Mesendoderm (in vitro differentiated cells): Measurements from ENCODE around the gene SMARCD1.
A peak's percentile ranks its signal among the peaks of the same experiment; 100 is the strongest.

ENCODE experiments used
- DNase-seq: peaks from one replicate; pipeline ENCODE4 v3.0.0; 2013
- H2AK5ac ChIP-seq: 2 replicates; pipeline ENCODE4 v1.6.1; 2013; ENCODE audit warnings: low read length, inconsistent platforms
- H2BK120ac ChIP-seq: 2 replicates; pipeline ENCODE4 v1.6.1; 2013; ENCODE audit warnings: low read depth, mild to moderate bottlenecking, low read length, moderate library complexity, mixed read lengths
- H2BK15ac ChIP-seq: replicated peaks from 2 replicates; pipeline ENCODE4 v1.6.1; 2013; ENCODE audit warnings: low read depth, mild to moderate bottlenecking, moderate library complexity
- H2BK5ac ChIP-seq: 2 replicates; pipeline ENCODE4 v1.6.1; 2013; ENCODE audit warnings: low read length, inconsistent platforms
- H3K18ac ChIP-seq: 2 replicates; pipeline ENCODE4 v1.6.1; 2013; ENCODE audit warnings: mild to moderate bottlenecking, low read length, mixed read lengths
- H3K23ac ChIP-seq: one replicate; pipeline ENCODE4 v1.6.1; 2013; ENCODE audit warnings: low read length
- H3K27ac ChIP-seq: 2 replicates; pipeline ENCODE4 v1.5.1; 2013; ENCODE audit warnings: low read depth, mild to moderate bottlenecking, inconsistent platforms, low read length, moderate library complexity
- H3K27me3 ChIP-seq: 2 replicates; pipeline ENCODE4 v1.6.1; 2013; ENCODE audit warnings: low read length, control low read depth, mild to moderate bottlenecking, inconsistent platforms; ENCODE audit not compliant: insufficient read depth, poor library complexity
- H3K36me3 ChIP-seq: 2 replicates; pipeline ENCODE4 v1.6.1; 2013; ENCODE audit warnings: low read length, inconsistent platforms; ENCODE audit not compliant: control insufficient read depth, insufficient read depth
- H3K4ac ChIP-seq: one replicate; pipeline ENCODE4 v1.6.1; 2013; ENCODE audit warnings: low read depth, mild to moderate bottlenecking, low read length, moderate library complexity
- H3K4me1 ChIP-seq: 2 replicates; pipeline ENCODE4 v1.6.1; 2013; ENCODE audit warnings: low read depth, low read length, inconsistent platforms; ENCODE audit not compliant: control insufficient read depth
- H3K4me2 ChIP-seq: 2 replicates; pipeline ENCODE4 v1.6.1; 2013; ENCODE audit warnings: low read length
- H3K4me3 ChIP-seq: 2 replicates; pipeline ENCODE4 v1.5.1; 2013; ENCODE audit warnings: mild to moderate bottlenecking, low read length
- H3K56ac ChIP-seq: one replicate; pipeline ENCODE4 v1.6.1; 2013; ENCODE audit warnings: low read length
- H3K79me1 ChIP-seq: 2 replicates; pipeline ENCODE4 v1.6.1; 2013; ENCODE audit warnings: low read length, inconsistent platforms
- H3K79me2 ChIP-seq: 2 replicates; pipeline ENCODE4 v1.6.1; 2013; ENCODE audit warnings: mild to moderate bottlenecking, low read length; ENCODE audit not compliant: control insufficient read depth, insufficient read depth
- H3K9ac ChIP-seq: 2 replicates; pipeline ENCODE4 v1.6.1; 2013; ENCODE audit warnings: low read length, inconsistent platforms
- H4K5ac ChIP-seq: one replicate; pipeline ENCODE4 v1.6.1; 2013; ENCODE audit warnings: low read length
- H4K8ac ChIP-seq: one replicate; pipeline ENCODE4 v1.6.1; 2013; ENCODE audit warnings: low read depth, mild to moderate bottlenecking, control low read depth, low read length, moderate library complexity
- WGBS: extraction: QIAGEN DNeasy Blood & Tissue Kit; methylation state at CpG from one replicate; pipeline ENCODE4 v1.1.7; 2013; ENCODE audit warnings: low lambda C conversion rate, missing lambda C conversion rate; ENCODE audit not compliant: insufficient coverage; ENCODE audit errors: extremely low coverage; 5-methylcytosine and 5-hydroxymethylcytosine counted together

SMARCD1 gene

DNA sequence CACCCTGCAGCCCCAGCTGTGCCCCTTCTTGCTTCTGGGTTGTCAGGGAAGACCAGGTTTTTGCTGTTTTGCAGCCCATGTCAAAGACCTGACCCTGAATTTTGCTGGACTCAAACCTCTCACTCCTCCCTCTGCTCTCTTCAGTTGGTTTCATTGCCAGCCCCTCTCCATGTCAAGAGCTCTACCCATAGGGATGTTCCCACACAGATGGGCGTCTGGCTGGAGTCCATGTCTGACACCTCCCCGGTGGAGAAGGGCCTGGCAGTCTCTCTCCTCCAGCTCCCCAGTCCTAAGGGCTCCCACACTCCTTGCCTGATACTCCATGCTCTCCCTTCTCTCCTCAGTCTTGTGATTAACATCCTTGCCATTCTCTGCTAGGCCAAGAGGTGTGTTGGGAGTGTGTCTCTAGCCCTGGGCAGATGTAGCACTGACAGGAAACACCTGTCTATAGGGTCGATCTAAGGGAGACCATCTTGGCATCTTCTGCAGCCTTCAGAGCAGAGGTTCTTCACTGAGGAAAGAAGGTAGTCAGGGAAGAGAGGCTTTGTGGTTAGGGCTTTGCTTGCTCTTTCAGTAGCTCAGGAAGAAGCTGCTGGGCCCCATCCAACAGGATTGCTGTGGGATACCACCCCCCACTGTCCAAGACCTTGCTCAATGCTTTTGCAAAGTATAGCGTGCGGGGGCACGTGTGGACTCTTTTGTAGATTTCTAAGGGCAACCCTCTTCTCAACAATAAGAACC is 23.0 kb upstream of the SMARCD1 start:
- Histone ChIP-seq H2BK15ac (no peak overlapping the region), H3K4me3 (no peak overlapping the region)

DNA sequence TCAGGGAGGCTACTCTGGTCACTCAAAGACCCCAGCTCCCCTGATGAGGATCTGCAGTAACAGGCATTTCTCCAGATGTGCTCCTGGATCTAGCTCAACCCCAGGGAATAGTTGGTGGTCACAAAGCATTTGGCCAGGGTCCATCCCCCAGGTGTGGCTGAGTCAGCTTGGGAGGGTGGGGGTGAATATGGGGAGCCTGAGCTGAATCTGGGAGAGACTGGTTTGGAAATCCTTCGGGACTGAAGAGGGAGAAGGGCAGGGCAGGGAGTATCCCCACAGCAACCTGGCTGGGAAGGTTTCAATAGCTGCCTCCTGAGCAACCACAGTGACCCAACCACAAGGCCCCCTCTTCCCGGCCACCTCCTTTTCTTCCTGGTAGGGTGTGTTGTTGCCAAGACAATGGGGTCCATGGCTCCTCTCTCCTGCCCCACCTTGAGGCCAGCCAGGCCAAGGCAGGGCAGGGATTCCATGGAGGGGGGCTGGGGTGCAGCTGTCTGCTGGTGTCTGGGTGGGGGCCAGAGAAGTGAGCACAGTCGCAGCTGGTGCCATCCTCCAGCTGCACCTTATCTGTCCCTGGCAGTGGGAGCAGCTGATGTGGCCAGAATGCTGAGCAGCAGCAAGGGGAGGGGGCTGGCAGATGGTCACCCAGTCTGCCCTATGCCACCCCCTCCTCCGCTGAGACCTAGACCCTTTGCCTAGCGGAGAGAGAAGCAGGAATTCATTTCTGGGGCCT is 22.2 kb upstream of the SMARCD1 start:
- H3K23ac ChIP-seq: no peak overlapping the region
- no peak overlapping the region for H3K4ac ChIP-seq
- no peak overlapping the region for H2BK15ac ChIP-seq
- H3K79me1 ChIP-seq: no peaks in the 10 kb centered on the region
- no peaks in the 10 kb centered on the region for H3K79me2 ChIP-seq
- H3K9ac ChIP-seq: no peak overlapping the region
- no peak overlapping the region for H3K27ac ChIP-seq
- no peaks in the 10 kb centered on the region for H3K36me3 ChIP-seq
- H3K56ac ChIP-seq: no peak overlapping the region
- no peak overlapping the region for H3K4me2 ChIP-seq
- no peak overlapping the region for H2BK5ac ChIP-seq
- no CpG with 5 or more reads among the region's 5 CpGs for WGBS
- DNase-seq: no peak
- H3K27me3 ChIP-seq: peaks cover 6% of the 10 kb centered on the region
- no peak overlapping the region for H4K8ac ChIP-seq
- no peaks in the 10 kb centered on the region for H3K4me1 ChIP-seq
- H2BK120ac ChIP-seq: no peak overlapping the region
- no peak overlapping the region for H2AK5ac ChIP-seq
- no peak overlapping the region for H4K5ac ChIP-seq
- H3K18ac ChIP-seq: no peak overlapping the region
- no peak overlapping the region for H3K4me3 ChIP-seq

More for the DNA sequence above, 23.0 kb upstream of the SMARCD1 start:
- Histone ChIP-seq H3K4me1 (no peaks in the 10 kb centered on the region), H3K56ac (no peak overlapping the region), H4K8ac (no peak overlapping the region), H3K79me1 (no peaks in the 10 kb centered on the region), H3K18ac (no peak overlapping the region), H2BK120ac (no peak overlapping the region), H3K27me3 (peaks cover 6% of the 10 kb centered on the region), H3K27ac (no peak overlapping the region), H3K4ac (no peak overlapping the region), H3K9ac (no peak overlapping the region), H4K5ac (no peak overlapping the region), H3K4me2 (no peak overlapping the region), H2BK5ac (no peak overlapping the region), H3K36me3 (no peaks in the 10 kb centered on the region), H3K23ac (no peak overlapping the region), H3K79me2 (no peaks in the 10 kb centered on the region), H2AK5ac (no peak overlapping the region)
- no peak for DNase-seq
- no CpG with 5 or more reads among the region's 6 CpGs for WGBS

DNA sequence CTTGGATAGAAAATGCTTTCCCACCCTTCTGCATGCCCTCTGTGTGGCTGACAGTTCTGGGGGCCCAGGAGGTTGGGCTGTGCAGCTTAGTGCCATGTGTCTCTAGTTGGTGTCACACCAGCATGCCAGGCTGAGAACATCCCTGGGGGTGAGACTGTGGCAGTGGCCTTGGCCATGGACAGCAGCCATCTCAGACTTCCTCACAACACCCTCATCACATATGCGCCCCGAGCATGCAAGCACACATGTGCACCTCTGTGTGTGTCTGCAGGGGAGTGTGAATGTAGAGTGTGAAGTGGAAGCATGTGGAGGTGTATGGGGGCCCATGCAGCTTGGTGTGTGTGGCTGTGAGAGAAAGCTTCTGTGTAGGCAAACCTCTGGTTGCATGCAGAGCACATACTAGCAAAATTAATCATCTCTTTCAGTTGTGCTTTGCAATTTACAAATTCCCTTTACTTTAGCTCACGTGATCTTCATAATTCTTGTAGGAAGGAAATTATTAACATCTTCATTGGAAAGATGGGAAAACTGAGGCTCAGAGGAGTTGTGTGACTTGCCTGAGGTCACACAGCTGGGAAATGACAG is 19.3 kb upstream of the SMARCD1 start:
- H4K5ac ChIP-seq: no peak overlapping the region
- no peak overlapping the region for H2BK15ac ChIP-seq
- no CpG with 5 or more reads among the region's 3 CpGs for WGBS
- no peaks in the 10 kb centered on the region for H3K27me3 ChIP-seq
- H2BK120ac ChIP-seq: no peak overlapping the region
- no peaks in the 10 kb centered on the region for H3K79me2 ChIP-seq
- no peak overlapping the region for H2AK5ac ChIP-seq
- no peak overlapping the region for H3K27ac ChIP-seq
- no peak overlapping the region for H3K4me3 ChIP-seq
- DNase-seq: no peak
- H3K9ac ChIP-seq: no peak overlapping the region
- no peak overlapping the region for H3K4me2 ChIP-seq
- H3K36me3 ChIP-seq: no peaks in the 10 kb centered on the region
- no peak overlapping the region for H2BK5ac ChIP-seq
- no peak overlapping the region for H4K8ac ChIP-seq
- H3K56ac ChIP-seq: no peak overlapping the region
- no peak overlapping the region for H3K23ac ChIP-seq
- no peaks in the 10 kb centered on the region for H3K79me1 ChIP-seq
- H3K4me1 ChIP-seq: no peaks in the 10 kb centered on the region
- H3K4ac ChIP-seq: no peak overlapping the region
- no peak overlapping the region for H3K18ac ChIP-seq

DNA sequence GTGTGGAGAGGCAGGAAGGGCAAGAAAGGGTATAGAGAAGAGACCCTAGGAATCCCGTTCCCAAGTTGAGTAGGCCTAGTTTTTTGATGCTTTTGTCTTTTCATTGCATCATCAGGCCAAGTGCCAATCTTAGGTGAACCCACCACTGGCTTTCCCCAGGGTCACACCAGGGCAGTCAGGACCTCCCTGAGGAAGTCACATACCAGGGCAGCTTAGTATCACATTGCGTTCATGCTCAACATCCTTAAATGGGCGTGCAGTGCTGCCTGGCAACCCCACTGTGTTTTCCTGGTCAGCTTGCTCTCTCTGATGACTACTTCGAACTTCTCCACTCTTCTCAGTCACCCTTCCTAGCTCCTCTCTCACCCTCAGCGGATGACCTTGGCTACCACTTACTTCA is 18.7 kb upstream of the SMARCD1 start:
- no peak overlapping the region for H3K4ac ChIP-seq
- no peak overlapping the region for H3K56ac ChIP-seq
- WGBS: no CpG with 5 or more reads among the region's 5 CpGs
- H3K4me3 ChIP-seq: no peak overlapping the region
- no peak overlapping the region for H4K5ac ChIP-seq
- no peak overlapping the region for H3K23ac ChIP-seq
- no peaks in the 10 kb centered on the region for H3K36me3 ChIP-seq
- H3K27ac ChIP-seq: no peak overlapping the region
- no peak overlapping the region for H3K18ac ChIP-seq
- H2BK15ac ChIP-seq: no peak overlapping the region
- no peak overlapping the region for H3K9ac ChIP-seq
- H2BK5ac ChIP-seq: no peak overlapping the region
- no peak overlapping the region for H3K4me2 ChIP-seq
- H3K79me1 ChIP-seq: no peaks in the 10 kb centered on the region
- peak; percentile 97 for DNase-seq
- H2BK120ac ChIP-seq: no peak overlapping the region
- H3K4me1 ChIP-seq: no peaks in the 10 kb centered on the region
- H3K27me3 ChIP-seq: no peaks in the 10 kb centered on the region
- no peaks in the 10 kb centered on the region for H3K79me2 ChIP-seq
- H4K8ac ChIP-seq: no peak overlapping the region
- H2AK5ac ChIP-seq: no peak overlapping the region

DNA sequence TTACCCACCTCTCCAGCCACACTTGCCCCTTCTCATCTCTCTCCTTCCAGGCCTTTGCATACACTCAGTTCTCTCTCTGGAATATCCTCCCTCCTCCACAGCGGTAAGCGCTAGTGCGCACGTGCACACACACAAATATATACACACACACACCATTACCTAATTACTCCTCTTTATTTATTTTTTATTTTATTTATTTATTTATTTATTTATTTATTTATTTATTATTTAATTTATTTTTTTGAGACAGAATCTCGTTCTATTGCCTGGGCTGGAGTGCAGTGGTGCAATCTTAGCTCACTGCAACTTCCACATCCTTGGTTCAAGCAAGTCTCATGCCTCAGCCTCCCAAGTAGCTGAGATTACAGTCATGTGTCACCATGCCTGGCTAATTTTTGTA is 16.1 kb upstream of the SMARCD1 start:
- DNase-seq: no peak
- Histone ChIP-seq H4K5ac (no peak overlapping the region), H3K18ac (no peak overlapping the region), H3K4ac (no peak overlapping the region), H3K27me3 (no peaks in the 10 kb centered on the region), H3K4me3 (no peak overlapping the region), H3K23ac (no peak overlapping the region), H3K9ac (no peak overlapping the region), H3K36me3 (no peaks in the 10 kb centered on the region), H2BK15ac (no peak overlapping the region), H3K79me2 (no peaks in the 10 kb centered on the region), H2BK120ac (no peak overlapping the region), H3K56ac (no peak overlapping the region), H3K4me2 (no peak overlapping the region), H3K79me1 (no peaks in the 10 kb centered on the region), H2BK5ac (no peak overlapping the region), H3K27ac (no peak overlapping the region), H4K8ac (no peak overlapping the region), H2AK5ac (no peak overlapping the region), H3K4me1 (peaks cover 3% of the 10 kb centered on the region)
- 100% methylated on average over 2 of the region's 5 CpGs for WGBS
